HG02798 (cell line): Measurements from ENCODE around the gene UNC13A.

Experiments
- ATAC-seq: cut with Tn5 transposase; IDR thresholded peaks from one replicate; pipeline ENCODE4 v1.9.1; 2021; ENCODE audit warnings: mild to moderate bottlenecking; ENCODE audit not compliant: unreplicated experiment, poor library complexity

The UNC13A gene

GRCh38 chr19:17687857-17688784, at the start of gene UNC13A:
Gene UNC13A, minus strand, starts transcription at chr19:17688354. Its CDS starts 155 bp downstream, at chr19:17688199.
- no peak for ATAC-seq

- ATAC-seq = no peak
Observed at GRCh38 chr19:17737690-17738153, 49.6 kb upstream of the UNC13A start.

GRCh38 chr19:17735410-17735809, 47.3 kb upstream of the UNC13A start:
- ATAC-seq = no peak

DNA sequence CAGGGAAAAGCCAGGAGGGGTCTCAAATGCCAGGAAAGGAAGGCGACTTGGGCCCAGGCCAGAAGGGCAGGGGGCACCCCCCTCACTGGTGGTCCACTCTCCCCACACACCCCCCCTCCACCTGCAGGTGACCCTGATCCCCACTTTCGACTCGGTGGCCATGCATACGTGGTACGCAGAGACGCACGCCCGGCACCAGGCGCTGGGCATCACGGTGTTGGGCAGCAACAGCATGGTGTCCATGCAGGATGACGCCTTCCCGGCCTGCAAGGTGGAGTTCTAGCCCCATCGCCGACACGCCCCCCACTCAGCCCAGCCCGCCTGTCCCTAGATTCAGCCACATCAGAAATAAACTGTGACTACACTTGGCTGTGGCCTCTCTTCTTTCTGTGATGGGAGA, 46.0 kb upstream of the UNC13A start:
- no peak for ATAC-seq

DNA sequence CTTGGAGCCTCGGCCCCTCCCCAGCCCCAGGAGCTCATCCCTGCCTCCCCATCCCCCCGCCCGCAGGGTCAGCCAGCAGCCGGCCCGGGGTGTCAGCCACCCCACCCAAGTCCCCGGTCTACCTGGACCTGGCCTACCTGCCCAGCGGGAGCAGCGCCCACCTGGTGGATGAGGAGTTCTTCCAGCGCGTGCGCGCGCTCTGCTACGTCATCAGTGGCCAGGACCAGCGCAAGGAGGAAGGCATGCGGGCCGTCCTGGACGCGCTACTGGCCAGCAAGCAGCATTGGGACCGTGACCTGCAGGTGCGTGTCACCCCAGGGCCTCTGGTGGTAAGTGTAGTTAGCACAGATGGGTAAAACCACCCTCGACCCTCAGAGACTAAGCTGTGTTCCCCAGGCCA, 45.0 kb upstream of the UNC13A start:
- no peak for ATAC-seq

GRCh38 chr19:17727843-17728242, 39.7 kb upstream of the UNC13A start:
- no peak for ATAC-seq

DNA sequence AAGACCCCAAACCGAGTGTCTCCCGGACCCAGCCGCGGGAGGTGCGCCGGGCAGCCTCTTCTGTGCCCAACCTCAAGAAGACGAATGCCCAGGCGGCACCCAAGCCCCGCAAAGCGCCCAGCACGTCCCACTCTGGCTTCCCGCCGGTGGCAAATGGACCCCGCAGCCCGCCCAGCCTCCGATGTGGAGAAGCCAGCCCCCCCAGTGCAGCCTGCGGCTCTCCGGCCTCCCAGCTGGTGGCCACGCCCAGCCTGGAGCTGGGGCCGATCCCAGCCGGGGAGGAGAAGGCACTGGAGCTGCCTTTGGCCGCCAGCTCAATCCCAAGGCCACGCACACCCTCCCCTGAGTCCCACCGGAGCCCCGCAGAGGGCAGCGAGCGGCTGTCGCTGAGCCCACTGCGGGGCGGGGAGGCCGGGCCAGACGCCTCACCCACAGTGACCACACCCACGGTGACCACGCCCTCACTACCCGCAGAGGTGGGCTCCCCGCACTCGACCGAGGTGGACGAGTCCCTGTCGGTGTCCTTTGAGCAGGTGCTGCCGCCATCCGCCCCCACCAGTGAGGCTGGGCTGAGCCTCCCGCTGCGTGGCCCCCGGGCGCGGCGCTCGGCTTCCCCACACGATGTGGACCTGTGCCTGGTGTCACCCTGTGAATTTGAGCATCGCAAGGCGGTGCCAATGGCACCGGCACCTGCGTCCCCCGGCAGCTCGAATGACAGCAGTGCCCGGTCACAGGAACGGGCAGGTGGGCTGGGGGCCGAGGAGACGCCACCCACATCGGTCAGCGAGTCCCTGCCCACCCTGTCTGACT, 39.0 kb upstream of the UNC13A start:
- no peak for ATAC-seq

DNA sequence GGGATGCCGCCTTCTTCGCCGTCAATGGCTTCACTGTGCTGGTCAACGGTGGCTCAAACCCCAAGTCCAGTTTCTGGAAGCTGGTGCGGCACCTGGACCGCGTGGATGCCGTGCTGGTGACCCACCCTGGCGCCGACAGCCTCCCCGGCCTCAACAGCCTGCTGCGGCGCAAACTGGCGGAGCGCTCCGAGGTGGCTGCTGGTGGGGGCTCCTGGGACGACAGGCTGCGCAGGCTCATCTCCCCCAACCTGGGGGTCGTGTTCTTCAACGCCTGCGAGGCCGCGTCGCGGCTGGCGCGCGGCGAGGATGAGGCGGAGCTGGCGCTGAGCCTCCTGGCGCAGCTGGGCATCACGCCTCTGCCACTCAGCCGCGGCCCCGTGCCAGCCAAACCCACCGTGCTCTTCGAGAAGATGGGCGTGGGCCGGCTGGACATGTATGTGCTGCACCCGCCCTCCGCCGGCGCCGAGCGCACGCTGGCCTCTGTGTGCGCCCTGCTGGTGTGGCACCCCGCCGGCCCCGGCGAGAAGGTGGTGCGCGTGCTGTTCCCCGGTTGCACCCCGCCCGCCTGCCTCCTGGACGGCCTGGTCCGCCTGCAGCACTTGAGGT, 38.1 kb upstream of the UNC13A start:
- ATAC-seq = no peak

GRCh38 chr19:17725422-17726078, 37.4 kb upstream of the UNC13A start:
- no peak for ATAC-seq

GRCh38 chr19:17724655-17725054, 36.5 kb upstream of the UNC13A start:
- ATAC-seq = no peak

- no peak for ATAC-seq
Observed at GRCh38 chr19:17722655-17723240, 34.6 kb upstream of the UNC13A start.

DNA sequence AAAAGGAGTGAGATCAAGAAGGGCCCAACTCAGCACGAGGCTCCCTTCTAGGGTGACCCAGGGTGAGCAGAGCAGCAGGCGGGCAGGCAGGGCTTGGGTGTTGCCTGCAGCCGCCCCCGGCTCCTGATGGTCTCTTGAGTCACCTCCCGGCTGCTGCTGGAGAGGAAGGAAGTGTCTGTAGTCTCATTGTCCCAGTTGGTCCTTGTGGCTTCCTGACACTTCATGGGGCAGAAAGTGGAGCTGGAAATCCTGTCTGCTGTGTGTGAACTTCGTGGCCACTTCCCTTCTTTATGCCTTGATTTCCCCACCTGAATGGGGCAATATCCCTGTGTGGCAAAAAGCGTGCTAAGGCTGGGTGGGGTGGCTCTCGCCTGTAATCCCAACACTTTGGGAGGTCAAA, 33.7 kb upstream of the UNC13A start:
- ATAC-seq = no peak

GRCh38 chr19:17721111-17721628, 33.0 kb upstream of the UNC13A start:
- no peak for ATAC-seq

GRCh38 chr19:17720440-17720839, 32.3 kb upstream of the UNC13A start:
- no peak for ATAC-seq

DNA sequence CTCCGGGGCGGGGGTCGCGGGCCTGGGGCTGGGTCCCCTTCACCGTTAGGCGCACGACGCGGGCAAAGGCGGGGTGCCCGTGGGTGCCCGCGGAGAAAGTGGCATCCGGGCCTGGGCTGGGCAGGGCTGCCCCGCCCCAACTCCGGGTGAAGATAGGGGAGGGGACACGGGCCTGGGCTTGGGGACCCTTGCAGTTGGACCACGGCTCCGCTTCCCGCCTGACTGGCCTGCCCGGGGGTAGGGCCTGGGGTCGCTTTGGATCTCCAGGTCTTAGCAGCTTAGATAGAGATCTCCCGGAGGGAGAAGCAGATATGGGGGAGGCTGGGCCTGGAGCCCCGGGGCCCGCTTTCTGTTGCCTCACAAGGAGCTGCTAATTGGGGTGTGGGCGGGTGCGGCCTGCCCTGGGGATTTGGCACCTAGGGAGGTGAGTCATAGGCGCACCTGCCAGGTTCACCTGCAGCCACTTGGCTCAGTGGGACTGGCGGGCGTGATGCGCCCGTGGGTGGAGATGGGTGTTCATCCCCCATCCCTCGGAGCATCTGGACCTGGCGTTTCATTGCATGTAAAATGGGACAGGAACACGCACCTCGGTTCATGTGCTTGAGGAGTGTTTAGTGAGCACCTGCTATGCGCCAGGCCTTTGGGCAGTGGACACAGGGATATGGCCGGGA, 31.7 kb upstream of the UNC13A start:
- ATAC-seq = peak; percentile 30

- peak; percentile 84 for ATAC-seq
Observed at GRCh38 chr19:17718947-17719711, 31.0 kb upstream of the UNC13A start, which contains the start of gene MAP1S. Gene MAP1S, plus strand, starts transcription at chr19:17719480. Its CDS starts 23 bp downstream, at chr19:17719503.

- no peak for ATAC-seq
Observed at GRCh38 chr19:17718550-17718946, 30.4 kb upstream of the UNC13A start.

- no peak for ATAC-seq
Observed at GRCh38 chr19:17716309-17716929, 28.3 kb upstream of the UNC13A start.
